Muscle of leg (tissue), 11 donors: Measurements from ENCODE around the gene SLC41A3. TPM values are rescaled to one million over a fixed set of nuclear protein-coding genes. Genes with fewer than 3 reads are reported as not detected.
"Not testable (repeated sequence)": the region's sequence is repeated elsewhere in the genome, so short reads cannot be mapped to it uniquely, and the experiment has no call there.

Experiments used
- DNase-seq: peaks from one replicate; pipeline ENCODE4 v3.0.0; 2013
- H3K27ac ChIP-seq: one replicate; pipeline ENCODE4 v1.5.1; 2013; ENCODE audit warnings: mild to moderate bottlenecking, low read length, control low read depth
- H3K27me3 ChIP-seq: one replicate; pipeline ENCODE4 v1.6.1; 2013; ENCODE audit warnings: low read length; ENCODE audit not compliant: control insufficient read depth, insufficient read depth
- H3K36me3 ChIP-seq: one replicate; pipeline ENCODE4 v1.6.1; 2013; ENCODE audit warnings: low read length; ENCODE audit not compliant: control insufficient read depth, insufficient read depth
- H3K4me1 ChIP-seq: one replicate; pipeline ENCODE4 v1.6.1; 2013; ENCODE audit warnings: low read length; ENCODE audit not compliant: control insufficient read depth, insufficient read depth
- H3K4me3 ChIP-seq: one replicate; pipeline ENCODE4 v1.5.1; 2013; ENCODE audit warnings: low read length, control low read depth
- H3K9me3 ChIP-seq: replicated peaks from 2 replicates; pipeline ENCODE4 v1.6.1; 2013; ENCODE audit warnings: low read depth, low read length; ENCODE audit not compliant: control insufficient read depth
- WGBS: methylation state at CpG from one replicate; pipeline ENCODE4 v1.1.5; 2013; ENCODE audit warnings: missing lambda C conversion rate; ENCODE audit not compliant: insufficient coverage; 5-methylcytosine and 5-hydroxymethylcytosine counted together
- polyA plus RNA-seq, 8 donors: library from polyadenylated mRNA; unstranded; fragments of 120-200 nt; gene quantifications; one replicate each; pipeline versions ENCODE4 v1.2.1 to v1.2.3, GENCODE V29; 2013; ENCODE audit warnings: inconsistent platforms in 1 of 8, low replicate concordance in 1 of 8; ENCODE audit not compliant: insufficient read length in 8 of 8, insufficient read depth in 1 of 8
- total RNA-seq: library from RNA; stranded (reverse); fragments of 120-200 nt; gene quantifications from one replicate; pipeline ENCODE4 v1.2.4, GENCODE V29; 2013

The SLC41A3 gene
- total and polyA plus RNA-seq, 9 donors, result 31.2 to 48.3 (median 36.8) TPM

DNA sequence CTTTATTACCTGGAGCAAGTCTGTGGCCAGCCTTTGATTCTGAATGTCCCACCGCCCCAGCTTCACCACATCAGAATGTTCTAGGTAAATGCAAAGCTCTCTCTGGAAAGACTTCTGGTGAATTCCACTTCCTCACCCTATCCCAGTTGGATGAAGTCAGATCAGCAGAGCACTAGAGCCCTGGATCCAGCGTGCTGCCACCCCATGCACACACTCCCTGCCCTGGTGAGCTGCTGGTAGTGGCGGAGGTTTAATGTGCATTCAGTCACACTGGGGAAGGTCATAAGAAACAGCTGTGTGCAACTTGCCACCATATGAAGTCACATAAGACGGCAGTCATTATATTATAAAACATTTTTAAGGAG lies 16.3 kb upstream of the SLC41A3 start:
- no peak overlapping the region for H3K27ac ChIP-seq
- no peaks in the 10 kb centered on the region for H3K27me3 ChIP-seq
- peaks cover 2% of the 10 kb centered on the region for H3K9me3 ChIP-seq
- no peak overlapping the region for H3K4me3 ChIP-seq
- no peaks in the 10 kb centered on the region for H3K36me3 ChIP-seq
- DNase-seq, result no peak
- peaks cover 36% of the 10 kb centered on the region for H3K4me1 ChIP-seq
- WGBS, result no CpG with 5 or more reads among the region's 4 CpGs

DNA sequence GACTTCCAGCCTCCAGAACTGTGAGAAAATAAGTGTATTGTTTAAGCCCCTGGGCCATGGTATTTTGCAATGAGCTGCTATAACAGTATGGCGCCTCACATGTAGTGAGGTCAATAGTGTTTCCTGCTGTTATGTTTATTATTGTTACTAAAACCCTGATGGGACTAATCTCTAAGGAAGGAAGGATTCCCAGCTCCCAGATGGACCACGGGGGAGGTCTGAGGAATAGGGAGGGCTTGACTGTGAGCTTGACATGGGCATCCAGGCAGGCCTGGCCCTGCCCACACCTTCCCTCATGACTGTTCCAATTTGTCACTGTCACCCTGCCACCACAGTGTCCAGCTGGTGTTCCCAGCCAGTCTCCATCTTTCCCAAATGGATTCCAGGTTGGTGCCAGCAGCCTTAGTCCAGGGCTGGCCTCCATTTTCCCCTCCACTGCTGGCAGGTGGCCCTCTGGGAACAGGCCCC lies 14.5 kb upstream of the SLC41A3 start:
- 100% methylated on average over 1 of the region's 2 CpGs for WGBS
- peaks cover 35% of the 10 kb centered on the region for H3K4me1 ChIP-seq
- no peak overlapping the region for H3K27ac ChIP-seq
- H3K9me3 ChIP-seq, result peaks cover 2% of the 10 kb centered on the region
- H3K27me3 ChIP-seq, result no peaks in the 10 kb centered on the region
- DNase-seq, result no peak
- no peaks in the 10 kb centered on the region for H3K36me3 ChIP-seq
- no peak overlapping the region for H3K4me3 ChIP-seq

DNA sequence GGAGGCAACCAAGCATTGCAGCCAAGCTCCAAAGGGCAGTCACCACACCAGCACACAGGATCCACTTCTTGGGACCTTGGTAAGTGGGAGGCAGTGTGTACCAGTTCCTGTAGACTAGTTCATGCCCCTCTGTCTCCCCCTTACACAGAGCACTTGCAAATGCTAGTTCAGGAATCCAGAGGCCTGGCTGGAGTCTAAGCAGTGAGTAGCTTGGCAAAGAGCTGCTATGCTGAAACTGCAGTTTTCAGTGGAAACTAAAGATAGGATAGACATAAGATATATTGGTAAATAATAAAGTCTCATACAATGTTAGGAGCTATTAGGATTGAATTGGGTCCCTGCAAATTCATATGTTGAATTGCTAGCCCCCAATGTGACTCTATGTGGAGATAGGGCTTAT lies 13.9 kb upstream of the SLC41A3 start:
- H3K4me3 ChIP-seq, result no peak overlapping the region
- peaks cover 2% of the 10 kb centered on the region for H3K9me3 ChIP-seq
- H3K36me3 ChIP-seq, result no peaks in the 10 kb centered on the region
- no peak for DNase-seq
- H3K27ac ChIP-seq, result no peak overlapping the region
- no peaks in the 10 kb centered on the region for H3K27me3 ChIP-seq
- H3K4me1 ChIP-seq, result peaks cover 29% of the 10 kb centered on the region

DNA sequence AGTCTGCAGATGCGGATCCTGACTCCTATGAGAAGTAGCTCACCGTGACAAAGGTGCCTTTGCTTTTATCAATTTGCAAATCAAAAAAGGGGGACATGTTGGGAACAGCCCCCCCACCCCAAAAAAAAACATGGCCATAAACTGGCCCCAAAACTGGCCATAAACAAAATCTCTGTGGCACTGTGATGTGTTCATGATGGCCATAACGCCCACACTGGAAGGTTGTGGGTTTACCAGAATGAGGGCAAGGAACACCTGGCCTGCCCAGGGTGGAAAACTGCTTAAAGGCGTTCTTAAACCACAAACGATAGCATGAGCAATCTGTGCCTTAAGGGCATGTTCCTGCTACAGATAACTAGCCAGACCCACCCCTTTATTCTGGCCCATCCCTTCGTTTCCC lies 12.3 kb upstream of the SLC41A3 start:
- not testable (repeated sequence) for H3K27me3 ChIP-seq, H3K27ac ChIP-seq, H3K4me3 ChIP-seq, H3K36me3 ChIP-seq, H3K9me3 ChIP-seq, DNase-seq
- 80% methylated on average over 1 of the region's 6 CpGs for WGBS
- H3K4me1 ChIP-seq, result peaks cover 14% of the 10 kb centered on the region

DNA sequence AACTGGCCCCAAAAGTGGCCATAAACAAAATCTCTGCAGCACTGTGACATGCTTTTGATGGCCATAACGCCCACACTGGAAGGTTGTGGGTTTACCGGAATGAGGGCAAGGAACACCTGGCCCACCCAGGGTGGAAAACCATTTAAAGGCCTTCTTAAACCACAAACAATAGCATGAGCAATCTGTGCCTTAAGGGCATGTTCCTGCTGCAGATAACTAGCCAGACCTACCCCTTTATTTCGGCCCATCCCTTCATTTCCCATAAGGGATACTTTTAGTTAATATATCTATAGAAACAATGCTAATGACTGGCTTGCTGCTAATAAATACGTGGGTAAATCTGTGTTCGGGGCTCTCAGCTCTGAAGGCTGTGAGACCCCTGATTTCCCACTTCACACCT lies 8.2 kb upstream of the SLC41A3 start:
- H3K9me3 ChIP-seq, H3K27ac ChIP-seq, H3K4me1 ChIP-seq, H3K4me3 ChIP-seq, H3K36me3 ChIP-seq, DNase-seq, H3K27me3 ChIP-seq: not testable (repeated sequence)
- no CpG with 5 or more reads among the region's 5 CpGs for WGBS

DNA sequence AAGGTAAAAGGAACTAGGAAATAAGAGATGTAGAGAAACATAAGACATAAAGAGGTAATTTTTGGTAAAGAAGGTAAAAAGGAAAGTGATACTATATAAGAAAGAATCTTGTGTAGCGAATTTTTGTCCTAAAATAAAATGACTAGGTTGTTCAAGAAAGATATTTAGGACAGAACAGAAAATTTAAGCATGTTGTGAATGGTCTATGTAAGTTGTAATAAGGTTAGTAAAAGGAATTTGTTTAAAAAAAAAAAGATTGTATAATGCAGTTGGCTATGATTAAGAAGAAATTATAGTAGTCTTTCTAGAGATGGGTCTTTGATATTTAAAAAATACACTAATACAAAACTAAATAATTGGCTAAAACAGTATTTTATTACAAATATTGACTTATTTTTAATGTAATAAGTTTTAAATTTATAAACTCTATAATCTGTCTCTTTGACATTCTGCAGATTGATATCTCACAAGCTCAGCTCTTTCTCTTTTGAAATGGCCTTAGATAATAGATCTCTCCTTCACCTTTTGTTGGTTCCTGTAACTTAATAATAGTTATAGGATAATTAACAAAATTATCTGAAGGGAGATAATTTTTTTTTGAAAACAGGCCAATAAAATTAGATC lies 3.7 kb upstream of the SLC41A3 start:
- H3K27me3 ChIP-seq, result no peaks in the 10 kb centered on the region
- H3K4me3 ChIP-seq, result no peak overlapping the region
- H3K36me3 ChIP-seq, result no peaks in the 10 kb centered on the region
- no CpG with 5 or more reads among the region's 1 CpG for WGBS
- peaks cover 11% of the 10 kb centered on the region for H3K4me1 ChIP-seq
- H3K27ac ChIP-seq, result no peak overlapping the region
- no peaks in the 10 kb centered on the region for H3K9me3 ChIP-seq
- DNase-seq, result no peak

DNA sequence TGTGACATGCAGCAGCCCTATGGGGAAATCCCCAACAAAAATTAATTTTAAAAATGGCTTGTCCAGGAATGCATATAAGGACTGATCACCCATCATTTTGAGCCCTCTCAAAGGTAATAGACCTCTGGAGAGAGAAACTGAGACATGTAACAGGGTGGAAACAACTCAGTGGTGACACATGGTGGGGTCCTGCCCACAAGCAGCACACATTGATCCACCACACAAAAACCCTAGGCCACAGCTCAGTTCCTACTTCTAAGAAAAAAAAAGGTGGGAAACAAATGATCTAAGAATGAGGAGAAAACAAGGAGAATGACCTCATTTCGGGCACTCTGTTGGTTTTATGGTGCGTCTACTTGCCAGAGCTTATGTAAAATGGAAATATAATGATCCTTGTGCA lies 1.9 kb upstream of the SLC41A3 start:
- Histone ChIP-seq H3K4me1 (peaks cover 22% of the 10 kb centered on the region), H3K9me3 (no peaks in the 10 kb centered on the region), H3K36me3 (no peaks in the 10 kb centered on the region), H3K27ac (no peak overlapping the region), H3K27me3 (no peaks in the 10 kb centered on the region), H3K4me3 (no peak overlapping the region)
- no CpG with 5 or more reads among the region's 2 CpGs for WGBS
- no peak for DNase-seq

DNA sequence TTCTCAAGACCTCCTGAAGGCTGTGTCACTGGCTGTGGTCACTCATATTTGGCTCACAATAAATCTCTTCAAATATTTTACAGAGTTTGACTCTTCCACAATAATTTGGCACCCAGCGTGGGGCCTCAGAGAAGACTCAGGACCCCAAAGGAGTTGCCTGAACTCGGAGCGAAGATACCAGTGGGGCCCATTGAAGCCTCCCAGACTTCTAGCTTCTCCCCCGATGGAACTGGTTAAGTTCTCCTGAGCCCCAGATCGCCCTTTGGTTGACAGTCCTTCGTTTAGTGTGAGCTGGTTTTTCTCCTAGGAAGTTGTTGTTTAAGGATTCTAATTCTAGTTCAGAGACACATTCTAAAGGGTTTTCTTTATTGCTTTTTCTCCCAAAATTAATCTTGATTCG lies 1.4 kb upstream of the SLC41A3 start:
- no peak overlapping the region for H3K27ac ChIP-seq

DNA sequence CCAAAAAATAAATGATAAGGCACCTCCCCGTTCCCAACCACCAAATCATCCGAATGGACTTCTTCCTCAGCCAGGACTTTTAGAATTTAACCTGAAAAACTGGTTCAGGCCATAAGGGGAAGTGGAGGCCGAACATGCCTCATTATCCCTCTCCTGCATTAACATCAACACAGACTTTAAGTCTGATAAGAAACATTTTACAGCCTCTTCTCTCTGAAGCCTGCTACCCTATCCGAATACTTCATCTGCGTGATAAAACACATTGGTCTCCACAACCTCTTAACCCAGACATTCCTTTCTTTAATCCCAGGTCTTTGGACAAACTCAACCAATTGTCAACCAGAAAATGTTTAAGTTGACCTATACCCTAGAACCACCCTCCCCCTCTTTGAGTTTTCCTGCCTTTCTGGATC lies 850 bp upstream of the SLC41A3 start:
- Histone ChIP-seq H3K4me3 (peak overlapping the region; percentile 69), H3K9me3 (no peaks in the 10 kb centered on the region), H3K27ac (no peak overlapping the region), H3K36me3 (no peaks in the 10 kb centered on the region), H3K4me1 (peaks cover 22% of the 10 kb centered on the region), H3K27me3 (no peaks in the 10 kb centered on the region)
- DNase-seq, result no peak
- WGBS, result 68% methylated on average over 2 of the region's 5 CpGs

More for the DNA sequence above, 1.4 kb upstream of the SLC41A3 start:
- Histone ChIP-seq H3K27me3 (no peaks in the 10 kb centered on the region), H3K36me3 (no peaks in the 10 kb centered on the region), H3K4me1 (peaks cover 22% of the 10 kb centered on the region), H3K9me3 (no peaks in the 10 kb centered on the region), H3K4me3 (no peak overlapping the region)
- WGBS, result 75% methylated on average over 2 of the region's 7 CpGs
- no peak for DNase-seq

DNA sequence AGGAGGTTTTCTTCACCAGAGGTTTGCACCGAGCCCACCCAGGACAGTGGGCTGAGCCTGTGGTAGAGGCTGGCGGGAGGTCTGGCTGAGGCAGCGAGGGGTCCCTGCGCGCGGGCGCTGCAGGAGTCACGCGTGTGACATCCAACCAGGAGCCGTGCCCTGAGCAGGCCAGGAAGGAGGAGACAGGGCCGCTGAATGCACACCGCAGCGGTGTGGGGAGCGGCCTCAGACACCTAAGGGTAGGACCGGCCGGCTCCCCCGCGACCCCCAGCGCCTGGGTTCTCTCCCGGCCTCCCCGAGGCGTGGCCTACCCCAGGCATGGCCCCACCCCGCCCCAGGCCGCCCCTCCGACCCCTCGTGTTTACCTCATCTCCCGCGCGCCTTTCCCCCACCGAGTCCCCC lies 412 bp downstream of the SLC41A3 start:
- H3K27ac ChIP-seq, result peak overlapping the region; percentile 68
- DNase-seq, result peak; percentile 62
- H3K4me1 ChIP-seq, result peaks cover 22% of the 10 kb centered on the region
- under 1% methylated on average over 23 of the region's 30 CpGs for whole genome bisulfite sequencing
- no peaks in the 10 kb centered on the region for H3K27me3 ChIP-seq
- H3K36me3 ChIP-seq, result no peaks in the 10 kb centered on the region
- no peaks in the 10 kb centered on the region for H3K9me3 ChIP-seq
- H3K4me3 ChIP-seq, result peak overlapping the region; percentile 69

DNA sequence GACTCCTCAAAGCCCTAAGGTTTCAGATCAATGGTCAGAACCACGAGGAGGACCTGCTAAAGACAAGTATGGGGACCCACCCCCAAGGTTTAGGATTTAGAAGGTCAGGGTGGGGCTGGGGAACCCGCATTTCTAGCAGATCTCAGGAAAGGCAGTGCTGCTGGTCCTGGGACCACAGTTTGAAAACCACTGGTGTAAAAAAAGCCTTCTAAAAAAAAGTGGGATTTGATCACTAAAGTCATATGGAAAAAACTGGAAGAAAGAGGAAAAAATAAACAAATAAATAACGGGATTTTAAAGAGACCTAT lies 832 bp downstream of the SLC41A3 start:
- Histone ChIP-seq H3K4me3 (peak overlapping the region; percentile 69), H3K27me3 (no peaks in the 10 kb centered on the region), H3K27ac (peak overlapping the region; percentile 68), H3K36me3 (no peaks in the 10 kb centered on the region), H3K4me1 (peaks cover 22% of the 10 kb centered on the region), H3K9me3 (no peaks in the 10 kb centered on the region)
- WGBS, result 71% methylated on average over 1 of the region's 3 CpGs
- DNase-seq, result no peak
